K562 (cell line): ENCODE measurements around the gene KLK3. TPM values are rescaled to one million over a fixed set of nuclear protein-coding genes. Genes with fewer than 3 reads are reported as not detected.

Experiments
- BDP1 ChIP-seq: IDR thresholded peaks from 3 replicates; pipeline ENCODE4 v1.6.1; 2011; ENCODE audit not compliant: insufficient read length, insufficient read depth
- DACH1 ChIP-seq: fragments of 450-650 bp; IDR thresholded peaks from 2 replicates; pipeline ENCODE4 v1.6.1; 2018; ENCODE audit not compliant: partially characterized antibody
- EP300 ChIP-seq: IDR thresholded peaks from 2 replicates; pipeline ENCODE4 v1.6.1; 2012; ENCODE audit warnings: low read length, improper control_type of control experiment
- GABPB1 ChIP-seq: sonication (generic); formaldehyde crosslinking; IDR thresholded peaks from 2 replicates; pipeline ENCODE4 v1.8.0; 2022; ENCODE audit warnings: mild to moderate bottlenecking, missing genetic modification reagents
- PRPF4 ChIP-seq: fragments of 200-400 bp; formaldehyde crosslinking; IDR thresholded peaks from one replicate; pipeline ENCODE4 v1.6.1; 2017; ENCODE audit warnings: low read length, low read depth, mild to moderate bottlenecking; ENCODE audit not compliant: insufficient read depth, poor library complexity, severe bottlenecking
- RCOR1 ChIP-seq, 2 experiments: IDR thresholded peaks; 2 replicates each; pipeline ENCODE4 v1.6.1; 2012; ENCODE audit warnings: low read depth in 2 of 2, low read length in 2 of 2, borderline replicate concordance in 1 of 2, improper control_type of control experiment in 1 of 2
- SP2 ChIP-seq: IDR thresholded peaks from 2 replicates; pipeline ENCODE4 v1.6.1; 2011; ENCODE audit warnings: mild to moderate bottlenecking, low read depth, low read length, moderate library complexity; ENCODE audit not compliant: poor library complexity, severe bottlenecking; ENCODE audit errors: extremely low read depth
- STAG1 ChIP-seq: sonication (generic); formaldehyde crosslinking; IDR thresholded peaks from 2 replicates; pipeline ENCODE4 v1.5.0; 2020; ENCODE audit warnings: missing genetic modification reagents, borderline replicate concordance
- THRAP3 ChIP-seq: fragments of 450-650 bp; IDR thresholded peaks from 2 replicates; pipeline ENCODE4 v1.6.1; 2016; ENCODE audit warnings: mild to moderate bottlenecking, inconsistent platforms, borderline replicate concordance
- ZNF408 ChIP-seq: fragments of 250-450 bp; sonication (Bioruptor Pico); IDR thresholded peaks from 2 replicates; pipeline ENCODE4 v1.4.0; 2020; ENCODE audit warnings: low read depth, mild to moderate bottlenecking, moderate library complexity
- polyA plus RNA-seq, 8 experiments: library from polyadenylated mRNA; depleted of rRNA in 4 of 8; stranded (reverse) in 5 of 8; unstranded in 3 of 8; fragments of >200 nt; fragmentation: Nextera tagmentation in 2 of 8; fragmentation: Illumina TruSeq in 1 of 8; extraction: Ambion mirVana in 2 of 8; extraction: Trizol in 1 of 8; gene quantifications; 2 replicates each; pipeline versions ENCODE4 v1.2.1 to v1.2.3, GENCODE V29; 2011 to 2014; ENCODE audit warnings: inconsistent platforms in 1 of 8, missing spikeins in 1 of 8
- total RNA-seq, 7 experiments: library from RNA; depleted of rRNA in 6 of 7; stranded (reverse); fragments of >200 nt in 6 of 7; fragmentation: Illumina TruSeq in 2 of 7; extraction: Trizol in 2 of 7; gene quantifications; 2 replicates each; pipeline versions ENCODE4 v1.2.1 to v1.2.3, GENCODE V29; 2011 to 2021; ENCODE audit warnings: low replicate concordance in 1 of 7
- TF ChIP-seq, protein P1 (sequence below): fragments of 450-650 bp; IDR thresholded peaks from 2 replicates; pipeline ENCODE4 v1.6.1; 2018; ENCODE audit not compliant: partially characterized antibody
- TF ChIP-seq, protein P2 (sequence below): fragments of 450-650 bp; IDR thresholded peaks from 2 replicates; pipeline ENCODE4 v1.6.1; 2016; ENCODE audit warnings: low read depth
- TF ChIP-seq, protein P3 (sequence below): fragments of 450-650 bp; formaldehyde crosslinking; IDR thresholded peaks from 2 replicates; pipeline ENCODE4 v1.4.0; 2022; ENCODE audit warnings: missing genetic modification characterization

Gene KLK3
- total and polyA plus RNA-seq, 9 of the 15 experiments (the other 6 are each of a cell fraction or from before 2014, with no cell fraction given), result not detected

DNA sequence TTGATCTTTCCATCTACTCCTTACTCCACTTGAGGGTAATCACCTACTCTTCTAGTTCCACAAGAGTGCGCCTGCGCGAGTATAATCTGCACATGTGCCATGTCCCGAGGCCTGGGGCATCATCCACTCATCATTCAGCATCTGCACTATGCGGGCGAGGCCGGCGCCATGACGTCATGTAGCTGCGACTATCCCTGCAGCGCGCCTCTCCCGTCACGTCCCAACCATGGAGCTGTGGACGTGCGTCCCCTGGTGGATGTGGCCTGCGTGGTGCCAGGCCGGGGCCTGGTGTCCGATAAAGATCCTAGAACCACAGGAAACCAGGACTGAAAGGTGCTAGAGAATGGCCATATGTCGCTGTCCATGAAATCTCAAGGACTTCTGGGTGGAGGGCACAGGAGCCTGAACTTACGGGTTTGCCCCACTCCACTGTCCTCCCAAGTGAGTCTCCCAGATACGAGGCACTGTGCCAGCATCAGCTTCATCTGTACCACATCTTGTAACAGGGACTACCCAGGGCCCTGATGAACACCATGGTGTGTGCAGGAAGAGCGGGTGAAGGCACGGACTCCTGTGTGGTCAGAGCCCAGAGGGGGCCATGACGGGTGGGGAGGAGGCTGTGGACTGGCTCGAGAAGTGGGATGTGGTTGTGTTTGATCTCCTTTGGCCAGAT lies 15.8 kb downstream of the KLK3 start (continued):
- TF ChIP-seq, protein P1, sequence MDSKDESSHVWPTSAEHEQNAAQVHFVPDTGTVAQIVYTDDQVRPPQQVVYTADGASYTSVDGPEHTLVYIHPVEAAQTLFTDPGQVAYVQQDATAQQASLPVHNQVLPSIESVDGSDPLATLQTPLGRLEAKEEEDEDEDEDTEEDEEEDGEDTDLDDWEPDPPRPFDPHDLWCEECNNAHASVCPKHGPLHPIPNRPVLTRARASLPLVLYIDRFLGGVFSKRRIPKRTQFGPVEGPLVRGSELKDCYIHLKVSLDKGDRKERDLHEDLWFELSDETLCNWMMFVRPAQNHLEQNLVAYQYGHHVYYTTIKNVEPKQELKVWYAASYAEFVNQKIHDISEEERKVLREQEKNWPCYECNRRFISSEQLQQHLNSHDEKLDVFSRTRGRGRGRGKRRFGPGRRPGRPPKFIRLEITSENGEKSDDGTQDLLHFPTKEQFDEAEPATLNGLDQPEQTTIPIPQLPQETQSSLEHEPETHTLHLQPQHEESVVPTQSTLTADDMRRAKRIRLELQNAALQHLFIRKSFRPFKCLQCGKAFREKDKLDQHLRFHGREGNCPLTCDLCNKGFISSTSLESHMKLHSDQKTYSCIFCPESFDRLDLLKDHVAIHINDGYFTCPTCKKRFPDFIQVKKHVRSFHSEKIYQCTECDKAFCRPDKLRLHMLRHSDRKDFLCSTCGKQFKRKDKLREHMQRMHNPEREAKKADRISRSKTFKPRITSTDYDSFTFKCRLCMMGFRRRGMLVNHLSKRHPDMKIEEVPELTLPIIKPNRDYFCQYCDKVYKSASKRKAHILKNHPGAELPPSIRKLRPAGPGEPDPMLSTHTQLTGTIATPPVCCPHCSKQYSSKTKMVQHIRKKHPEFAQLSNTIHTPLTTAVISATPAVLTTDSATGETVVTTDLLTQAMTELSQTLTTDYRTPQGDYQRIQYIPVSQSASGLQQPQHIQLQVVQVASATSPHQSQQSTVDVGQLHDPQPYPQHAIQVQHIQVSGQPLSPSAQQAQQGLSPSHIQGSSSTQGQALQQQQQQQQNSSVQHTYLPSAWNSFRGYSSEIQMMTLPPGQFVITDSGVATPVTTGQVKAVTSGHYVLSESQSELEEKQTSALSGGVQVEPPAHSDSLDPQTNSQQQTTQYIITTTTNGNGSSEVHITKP, result no peak
- peak; percentile 86 for TF ChIP-seq GABPB1 (CRISPR knock-in tag)
- TF ChIP-seq, protein P2, sequence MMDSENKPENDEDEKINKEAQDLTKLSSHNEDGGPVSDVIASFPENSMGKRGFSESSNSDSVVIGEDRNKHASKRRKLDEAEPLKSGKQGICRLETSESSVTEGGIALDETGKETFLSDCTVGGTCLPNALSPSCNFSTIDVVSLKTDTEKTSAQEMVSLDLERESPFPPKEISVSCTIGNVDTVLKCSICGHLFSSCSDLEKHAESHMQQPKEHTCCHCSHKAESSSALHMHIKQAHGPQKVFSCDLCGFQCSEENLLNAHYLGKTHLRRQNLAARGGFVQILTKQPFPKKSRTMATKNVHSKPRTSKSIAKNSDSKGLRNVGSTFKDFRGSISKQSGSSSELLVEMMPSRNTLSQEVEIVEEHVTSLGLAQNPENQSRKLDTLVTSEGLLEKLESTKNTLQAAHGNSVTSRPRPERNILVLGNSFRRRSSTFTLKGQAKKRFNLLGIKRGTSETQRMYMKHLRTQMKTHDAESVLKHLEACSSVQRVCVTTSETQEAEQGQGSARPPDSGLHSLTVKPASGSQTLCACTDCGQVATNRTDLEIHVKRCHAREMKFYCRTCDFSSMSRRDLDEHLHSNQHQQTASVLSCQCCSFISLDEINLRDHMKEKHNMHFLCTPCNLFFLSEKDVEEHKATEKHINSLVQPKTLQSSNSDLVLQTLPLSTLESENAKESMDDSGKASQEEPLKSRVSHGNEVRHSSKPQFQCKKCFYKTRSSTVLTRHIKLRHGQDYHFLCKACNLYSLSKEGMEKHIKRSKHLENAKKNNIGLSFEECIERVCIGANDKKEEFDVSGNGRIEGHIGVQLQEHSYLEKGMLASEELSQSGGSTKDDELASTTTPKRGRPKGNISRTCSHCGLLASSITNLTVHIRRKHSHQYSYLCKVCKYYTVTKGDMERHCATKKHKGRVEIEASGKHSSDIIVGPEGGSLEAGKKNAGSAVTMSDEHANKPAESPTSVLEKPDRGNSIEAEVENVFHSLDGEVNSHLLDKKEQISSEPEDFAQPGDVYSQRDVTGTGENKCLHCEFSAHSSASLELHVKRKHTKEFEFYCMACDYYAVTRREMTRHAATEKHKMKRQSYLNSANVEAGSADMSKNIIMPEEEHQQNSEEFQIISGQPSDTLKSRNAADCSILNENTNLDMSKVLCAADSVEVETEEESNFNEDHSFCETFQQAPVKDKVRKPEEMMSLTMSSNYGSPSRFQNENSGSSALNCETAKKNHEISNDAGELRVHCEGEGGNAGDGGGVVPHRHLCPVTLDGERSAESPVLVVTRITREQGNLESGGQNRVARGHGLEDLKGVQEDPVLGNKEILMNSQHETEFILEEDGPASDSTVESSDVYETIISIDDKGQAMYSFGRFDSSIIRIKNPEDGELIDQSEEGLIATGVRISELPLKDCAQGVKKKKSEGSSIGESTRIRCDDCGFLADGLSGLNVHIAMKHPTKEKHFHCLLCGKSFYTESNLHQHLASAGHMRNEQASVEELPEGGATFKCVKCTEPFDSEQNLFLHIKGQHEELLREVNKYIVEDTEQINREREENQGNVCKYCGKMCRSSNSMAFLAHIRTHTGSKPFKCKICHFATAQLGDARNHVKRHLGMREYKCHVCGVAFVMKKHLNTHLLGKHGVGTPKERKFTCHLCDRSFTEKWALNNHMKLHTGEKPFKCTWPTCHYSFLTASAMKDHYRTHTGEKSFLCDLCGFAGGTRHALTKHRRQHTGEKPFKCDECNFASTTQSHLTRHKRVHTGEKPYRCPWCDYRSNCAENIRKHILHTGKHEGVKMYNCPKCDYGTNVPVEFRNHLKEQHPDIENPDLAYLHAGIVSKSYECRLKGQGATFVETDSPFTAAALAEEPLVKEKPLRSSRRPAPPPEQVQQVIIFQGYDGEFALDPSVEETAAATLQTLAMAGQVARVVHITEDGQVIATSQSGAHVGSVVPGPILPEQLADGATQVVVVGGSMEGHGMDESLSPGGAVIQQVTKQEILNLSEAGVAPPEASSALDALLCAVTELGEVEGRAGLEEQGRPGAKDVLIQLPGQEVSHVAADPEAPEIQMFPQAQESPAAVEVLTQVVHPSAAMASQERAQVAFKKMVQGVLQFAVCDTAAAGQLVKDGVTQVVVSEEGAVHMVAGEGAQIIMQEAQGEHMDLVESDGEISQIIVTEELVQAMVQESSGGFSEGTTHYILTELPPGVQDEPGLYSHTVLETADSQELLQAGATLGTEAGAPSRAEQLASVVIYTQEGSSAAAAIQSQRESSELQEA, result no peak
- peak; percentile 51; the same call in 1 of the 2 replicates for TF ChIP-seq EP300
- peak in 1 of 2 experiments; percentile 90; a peak in 2 of 4 replicates for TF ChIP-seq RCOR1 (IDR thresholded peaks at IDR 0.05; ENCODE audit: borderline replicate concordance in 1 of 2, low read depth in 2 of 2, low read length in 2 of 2)
- TF ChIP-seq ZNF408 (CRISPR knock-in tag), result no peak
- TF ChIP-seq SP2, result no peak
- no peak for TF ChIP-seq THRAP3
- TF ChIP-seq STAG1 (CRISPR knock-in tag), result peak; percentile 70; the same call in 1 of the 2 replicates
- TF ChIP-seq DACH1, result no peak
- TF ChIP-seq, protein P3, sequence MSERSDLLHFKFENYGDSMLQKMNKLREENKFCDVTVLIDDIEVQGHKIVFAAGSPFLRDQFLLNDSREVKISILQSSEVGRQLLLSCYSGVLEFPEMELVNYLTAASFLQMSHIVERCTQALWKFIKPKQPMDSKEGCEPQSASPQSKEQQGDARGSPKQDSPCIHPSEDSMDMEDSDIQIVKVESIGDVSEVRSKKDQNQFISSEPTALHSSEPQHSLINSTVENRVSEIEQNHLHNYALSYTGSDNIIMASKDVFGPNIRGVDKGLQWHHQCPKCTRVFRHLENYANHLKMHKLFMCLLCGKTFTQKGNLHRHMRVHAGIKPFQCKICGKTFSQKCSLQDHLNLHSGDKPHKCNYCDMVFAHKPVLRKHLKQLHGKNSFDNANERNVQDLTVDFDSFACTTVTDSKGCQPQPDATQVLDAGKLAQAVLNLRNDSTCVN (CRISPR knock-in tag), result no peak
- TF ChIP-seq BDP1, result no peak
- TF ChIP-seq PRPF4, result no peak
